Activated CD4-positive, alpha-beta T cell treated with anti-CD3 and anti-CD28 coated beads, Interleukin-2, amount 10 ng/mL, durations not matched to agents 24 days and 14 days (primary cell): ENCODE results near the gene NEDD8. TPM values are rescaled to one million over a fixed set of nuclear protein-coding genes. Genes with fewer than 3 reads are reported as not detected.

Source experiments
- DNase-seq: peaks from one replicate; pipeline ENCODE4 v3.0.0; 2022
- H3K27ac Mint-ChIP-seq: one replicate; pipeline ENCODE4 v1.8.0; 2022; ENCODE audit warnings: mild to moderate bottlenecking, mixed read lengths
- H3K27me3 Mint-ChIP-seq: one replicate; pipeline ENCODE4 v1.8.0; 2022; ENCODE audit warnings: mixed read lengths
- H3K36me3 Mint-ChIP-seq: one replicate; pipeline ENCODE4 v1.8.0; 2022; ENCODE audit warnings: low read depth, mild to moderate bottlenecking, mixed read lengths
- H3K4me1 Mint-ChIP-seq: one replicate; pipeline ENCODE4 v1.8.0; 2021; ENCODE audit warnings: mixed read lengths
- H3K4me3 Mint-ChIP-seq: one replicate; pipeline ENCODE4 v1.8.0; 2022; ENCODE audit warnings: mild to moderate bottlenecking, moderate library complexity, mixed read lengths
- H3K9me3 Mint-ChIP-seq: one replicate; pipeline ENCODE4 v1.8.0; 2021; ENCODE audit warnings: mixed read lengths
- intact Hi-C: fragments of 100-400 bp; cut with micrococcal nuclease; formaldehyde crosslinking; loops from one replicate; pipeline ENCODE4 v1.15.1; 2023
- total RNA-seq: library from RNA; stranded (reverse); gene quantifications from 2 replicates; pipeline ENCODE4 v1.2.3, GENCODE V29; 2022

Gene NEDD8
- total RNA-seq, 1 donor from 2014 or later, result 190 TPM

- H3K4me1 Mint-ChIP-seq, result peaks cover 5% of the 10 kb centered on the region
- H3K36me3 Mint-ChIP-seq, result peaks cover 63% of the 10 kb centered on the region
- no peak overlapping the region for H3K27ac Mint-ChIP-seq
- intact Hi-C loops, result no loop called here
- H3K9me3 Mint-ChIP-seq, result no peaks in the 10 kb centered on the region
- no peak overlapping the region for H3K4me3 Mint-ChIP-seq
- H3K27me3 Mint-ChIP-seq, result no peaks in the 10 kb centered on the region
- no peak for DNase-seq
Measured at GRCh38 chr14:24177041-24177825, 54.9 kb downstream of the NEDD8 start.

DNA sequence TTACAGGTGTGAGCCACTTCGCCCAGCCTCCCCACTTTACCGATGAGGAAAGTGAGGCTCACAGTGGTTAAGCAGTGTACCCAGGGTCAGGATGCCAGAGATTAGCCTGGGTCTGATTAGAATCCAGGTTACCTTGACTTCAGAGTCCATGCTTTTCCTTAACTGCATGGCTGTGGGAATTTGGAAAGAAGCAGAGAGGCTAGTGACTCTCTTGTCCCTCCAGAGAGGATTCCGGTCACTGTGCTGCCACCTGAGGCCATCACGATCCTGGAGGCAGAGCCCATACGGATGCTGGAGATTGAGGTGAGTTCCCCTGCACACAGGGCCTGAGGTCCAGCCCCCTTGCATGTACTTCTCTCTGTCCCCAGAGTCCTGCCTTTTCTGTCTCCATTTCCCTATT is 55.6 kb downstream of the NEDD8 start:
- H3K27ac Mint-ChIP-seq, result no peak overlapping the region
- H3K9me3 Mint-ChIP-seq, result no peaks in the 10 kb centered on the region
- intact Hi-C loops, result no loop called here
- DNase-seq, result no peak
- no peaks in the 10 kb centered on the region for H3K27me3 Mint-ChIP-seq
- no peak overlapping the region for H3K4me3 Mint-ChIP-seq
- peaks cover 61% of the 10 kb centered on the region for H3K36me3 Mint-ChIP-seq
- H3K4me1 Mint-ChIP-seq, result peaks cover 5% of the 10 kb centered on the region

DNA sequence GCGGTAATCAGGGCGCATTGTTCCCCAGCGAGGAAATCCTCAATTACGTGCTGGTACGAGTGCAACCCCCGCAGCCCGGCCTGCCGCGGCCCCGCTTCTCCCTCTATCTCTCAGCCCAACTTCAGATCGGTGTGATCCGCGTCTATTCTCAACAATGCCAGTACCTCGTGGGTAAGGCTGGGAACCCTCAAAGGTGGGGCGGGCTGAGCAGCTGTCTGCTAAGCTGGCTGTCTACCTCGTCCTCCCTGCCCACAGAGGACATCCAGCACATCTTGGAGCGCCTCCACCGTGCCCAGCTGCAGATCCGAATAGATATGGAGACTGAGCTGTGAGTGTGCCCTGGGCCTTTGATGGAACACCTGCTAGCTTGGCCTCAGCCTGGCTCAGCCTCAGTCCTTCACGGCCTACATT is 59.3 kb downstream of the NEDD8 start:
- intact Hi-C loops, result no loop called here
- no peaks in the 10 kb centered on the region for H3K27me3 Mint-ChIP-seq
- no peaks in the 10 kb centered on the region for H3K9me3 Mint-ChIP-seq
- no peak for DNase-seq
- peaks cover 61% of the 10 kb centered on the region for H3K36me3 Mint-ChIP-seq
- peaks cover 20% of the 10 kb centered on the region for H3K4me1 Mint-ChIP-seq
- peak overlapping the region; percentile 22 for H3K27ac Mint-ChIP-seq
- H3K4me3 Mint-ChIP-seq, result no peak overlapping the region

- Mint-ChIP-seq H3K9me3 (no peaks in the 10 kb centered on the region), H3K27ac (no peak overlapping the region), H3K4me3 (no peak overlapping the region), H3K4me1 (peaks cover 23% of the 10 kb centered on the region), H3K27me3 (no peaks in the 10 kb centered on the region), H3K36me3 (peaks cover 61% of the 10 kb centered on the region)
- no peak for DNase-seq
- intact Hi-C loops, result no loop called here
Measured at GRCh38 chr14:24172261-24172860, 59.8 kb downstream of the NEDD8 start.

- peak within 1 kb of the TSS; percentile 83 for H3K27ac Mint-ChIP-seq
- H3K27me3 Mint-ChIP-seq, result no peaks in the 10 kb centered on the region
- peaks cover 58% of the 10 kb centered on the region for H3K36me3 Mint-ChIP-seq
- H3K4me1 Mint-ChIP-seq, result peaks cover 26% of the 10 kb centered on the region
- H3K9me3 Mint-ChIP-seq, result no peaks in the 10 kb centered on the region
- intact Hi-C loops, result no loop called here
- DNase-seq, result peak; percentile 76
- H3K4me3 Mint-ChIP-seq, result peak within 1 kb of the TSS; percentile 72
Measured at GRCh38 chr14:24171422-24172260, 60.5 kb downstream of the NEDD8 start, which contains the start of gene REC8. Gene REC8 (plus strand): TSS chr14:24172080. CDS start chr14:24172553, 473 bp downstream.

DNA sequence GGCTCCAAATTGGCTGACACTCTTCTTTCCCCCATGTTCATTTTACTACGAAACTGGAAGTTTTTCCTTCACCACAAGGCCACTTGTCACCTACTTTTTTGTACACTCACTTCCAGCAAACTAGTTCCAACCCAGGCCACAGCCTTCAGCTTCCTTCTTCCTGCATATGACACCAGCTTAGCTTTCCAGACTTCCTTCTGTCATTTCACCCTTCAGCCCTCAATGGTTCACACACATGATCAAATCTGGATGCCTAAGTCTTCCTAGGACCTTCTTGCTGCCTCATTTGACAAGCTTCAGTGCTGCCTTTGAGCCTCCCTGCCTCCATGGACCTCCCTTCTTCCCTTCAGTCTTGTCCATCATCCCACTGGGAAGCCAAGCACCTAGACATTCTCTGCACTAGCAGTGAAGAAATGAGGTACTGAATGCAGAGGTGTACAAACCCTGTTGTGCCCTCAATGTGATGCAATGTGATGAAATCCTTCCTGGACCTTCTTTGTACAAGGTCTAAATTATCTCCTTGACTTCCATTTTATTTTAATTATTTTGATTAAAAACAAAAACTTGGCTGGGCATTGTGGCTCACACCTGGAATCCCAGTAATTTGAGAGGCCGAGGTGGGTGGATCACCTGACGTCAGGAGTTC is 64.6 kb downstream of the NEDD8 start:
- Mint-ChIP-seq H3K4me1 (peaks cover 50% of the 10 kb centered on the region), H3K27me3 (no peaks in the 10 kb centered on the region), H3K36me3 (peaks cover 77% of the 10 kb centered on the region), H3K9me3 (no peaks in the 10 kb centered on the region), H3K27ac (peak overlapping the region; percentile 79), H3K4me3 (no peak overlapping the region)
- intact Hi-C loops, result no loop called here
- DNase-seq, result no peak

Other genes starting within 250 kb of the NEDD8 start
- 22.1 and 22.5 TPM in 2 replicates for gene DHRS4L2, start 243.4 kb downstream of the NEDD8 start, total RNA-seq
- gene CARMIL3, start 180.4 kb downstream of the NEDD8 start, total RNA-seq, result 1.3 and 1.5 TPM in 2 replicates
- gene CPNE6, start 160.8 kb downstream of the NEDD8 start, total RNA-seq, result not detected in 2 replicates
- 63.6 and 64.2 TPM in 2 replicates for gene PCK2, start 138.1 kb downstream of the NEDD8 start, total RNA-seq
- gene DCAF11, start 117.6 kb downstream of the NEDD8 start, total RNA-seq, result 55.8 and 57.3 TPM in 2 replicates
- 0.96 and 1.2 TPM in 2 replicates for gene NRL, start 117.4 kb downstream of the NEDD8 start, total RNA-seq
- gene FITM1, start 101.7 kb downstream of the NEDD8 start, total RNA-seq, result 0.26 and 0.54 TPM in 2 replicates
- 300 and 306 TPM in 2 replicates for gene PSME1, start 96.2 kb downstream of the NEDD8 start, total RNA-seq
- gene EMC9, start 90.8 kb downstream of the NEDD8 start, total RNA-seq, result 26.6 and 30.3 TPM in 2 replicates
- gene PSME2, start 85.8 kb downstream of the NEDD8 start, total RNA-seq, result 565 and 584 TPM in 2 replicates
- gene RNF31, start 84.9 kb downstream of the NEDD8 start, total RNA-seq, result 95.1 and 95.6 TPM in 2 replicates
- 138 and 159 TPM in 2 replicates for gene IRF9, start 71.1 kb downstream of the NEDD8 start, total RNA-seq
- 33.8 and 34.3 TPM in 2 replicates for gene REC8, start 60.3 kb downstream of the NEDD8 start, total RNA-seq
- 107 and 112 TPM in 2 replicates for gene IPO4, start 43.6 kb downstream of the NEDD8 start, total RNA-seq
- 35.1 and 36.4 TPM in 2 replicates for gene TM9SF1, start 36.9 kb downstream of the NEDD8 start, total RNA-seq
- 0.26 and 0.36 TPM in 2 replicates for gene TSSK4, start 26.7 kb downstream of the NEDD8 start, total RNA-seq
- gene CHMP4A, start 18.9 kb downstream of the NEDD8 start, total RNA-seq, result 88.0 and 89.9 TPM in 2 replicates
- gene MDP1, start 16.3 kb downstream of the NEDD8 start, total RNA-seq, result 11.6 and 13.5 TPM in 2 replicates
- gene GMPR2, start 562 bp upstream of the NEDD8 start, total RNA-seq, result 32.4 and 42.8 TPM in 2 replicates
- 87.1 and 93.6 TPM in 2 replicates for gene TINF2, start 10.3 kb upstream of the NEDD8 start, total RNA-seq
- gene TGM1, start 30.8 kb upstream of the NEDD8 start, total RNA-seq, result 5.1 and 6.2 TPM in 2 replicates
- gene RABGGTA, start 39.2 kb upstream of the NEDD8 start, total RNA-seq, result 49.6 and 51.1 TPM in 2 replicates
- gene DHRS1, start 67.4 kb upstream of the NEDD8 start, total RNA-seq, result 10.1 and 10.3 TPM in 2 replicates
- 48.3 and 52.2 TPM in 2 replicates for gene NOP9, start 67.5 kb upstream of the NEDD8 start, total RNA-seq
- 21.8 and 22.2 TPM in 2 replicates for gene CIDEB, start 75.6 kb upstream of the NEDD8 start, total RNA-seq
- gene LTB4R2, start 77.8 kb upstream of the NEDD8 start, total RNA-seq, result 9.6 and 11.0 TPM in 2 replicates
- 12.2 and 14.2 TPM in 2 replicates for gene LTB4R, start 79.1 kb upstream of the NEDD8 start, total RNA-seq
- gene ADCY4, start 102.7 kb upstream of the NEDD8 start, total RNA-seq, result 1.6 and 2.8 TPM in 2 replicates
- 12.0 and 13.9 TPM in 2 replicates for gene RIPK3, start 107.6 kb upstream of the NEDD8 start, total RNA-seq
- gene NFATC4, start 135.8 kb upstream of the NEDD8 start, total RNA-seq, result not detected in 2 replicates
- gene NYNRIN, start 166.6 kb upstream of the NEDD8 start, total RNA-seq, result not detected in 2 replicates
- gene CBLN3, start 197.3 kb upstream of the NEDD8 start, total RNA-seq, result 4.5 and 7.4 TPM in 2 replicates
- gene KHNYN, start 197.6 kb upstream of the NEDD8 start, total RNA-seq, result 63.0 and 65.4 TPM in 2 replicates
- 40.8 and 49.7 TPM in 2 replicates for gene SDR39U1, start 210.4 kb upstream of the NEDD8 start, total RNA-seq